ENCODE measurements around the gene ZBTB20.

ZBTB20 gene

DNA sequence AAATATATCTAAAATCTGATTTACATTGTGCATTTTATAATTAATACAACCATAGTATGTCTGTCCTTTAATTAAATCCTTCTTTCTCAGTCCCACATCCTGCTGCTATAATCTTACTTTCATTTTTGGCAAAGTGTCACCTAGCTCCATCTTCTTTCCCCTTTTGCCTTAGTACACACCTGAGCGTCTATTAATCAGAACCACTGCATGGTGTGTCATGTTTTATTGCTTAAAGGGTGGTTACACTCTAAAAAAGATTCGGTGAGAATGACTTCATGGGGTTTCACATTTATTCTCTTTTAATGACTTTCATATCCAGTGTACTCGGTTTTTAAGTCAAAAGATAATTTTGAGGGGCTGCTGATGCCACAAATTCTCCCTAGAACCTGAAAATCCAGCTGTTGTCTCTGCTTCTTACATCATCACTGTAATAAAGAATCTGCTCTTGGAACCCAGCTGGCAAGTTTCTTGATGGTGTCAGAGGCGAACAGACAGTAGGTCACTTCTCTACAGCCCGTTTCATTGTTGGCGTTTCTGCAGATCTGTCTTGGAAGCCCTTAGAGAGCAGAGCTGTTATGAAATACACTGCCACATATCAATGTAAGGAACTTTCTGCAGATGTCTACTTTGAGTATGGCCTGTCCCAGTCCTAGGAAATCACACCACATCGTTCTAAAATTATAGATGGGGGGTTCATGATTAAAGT lies 753.6 kb downstream of the ZBTB20 start:
- TF ChIP-seq OSR1 (CRISPR knock-in tag; IDR thresholded peaks at IDR 0.05) (no peak), ISL1 (CRISPR knock-in tag; IDR thresholded peaks at IDR 0.05) (no peak), ZNF8 (CRISPR knock-in tag; IDR thresholded peaks at IDR 0.05) (no peak), BACH2 (CRISPR knock-in tag; IDR thresholded peaks at IDR 0.05; ENCODE audit: borderline replicate concordance) (no peak), TOX (CRISPR knock-in tag; IDR thresholded peaks at IDR 0.05; ENCODE audit: borderline replicate concordance) (no peak), ARNTL (CRISPR knock-in tag; IDR thresholded peaks at IDR 0.05; ENCODE audit: borderline replicate concordance, low read depth) (no peak)
- ATAC-seq, result no peak

DNA sequence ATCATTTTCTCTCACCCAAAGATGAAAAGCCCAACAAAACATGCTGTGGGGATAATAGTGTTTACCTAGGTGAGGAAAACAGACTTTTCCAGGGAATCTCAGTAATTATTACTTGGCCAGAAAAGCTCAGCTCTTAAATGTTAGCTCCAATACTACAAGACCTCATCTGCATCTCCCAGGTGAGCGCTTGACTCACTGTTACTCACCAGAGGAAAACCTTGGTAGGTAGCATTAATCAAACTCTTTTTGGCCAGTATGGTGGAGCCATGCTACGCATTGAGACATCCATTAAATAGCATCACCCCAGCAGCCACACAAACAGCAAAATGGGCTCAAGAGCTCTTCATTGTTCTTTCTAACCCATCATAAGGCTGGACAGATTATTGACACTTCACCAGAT lies 754.3 kb downstream of the ZBTB20 start:
- TF ChIP-seq, protein P1, sequence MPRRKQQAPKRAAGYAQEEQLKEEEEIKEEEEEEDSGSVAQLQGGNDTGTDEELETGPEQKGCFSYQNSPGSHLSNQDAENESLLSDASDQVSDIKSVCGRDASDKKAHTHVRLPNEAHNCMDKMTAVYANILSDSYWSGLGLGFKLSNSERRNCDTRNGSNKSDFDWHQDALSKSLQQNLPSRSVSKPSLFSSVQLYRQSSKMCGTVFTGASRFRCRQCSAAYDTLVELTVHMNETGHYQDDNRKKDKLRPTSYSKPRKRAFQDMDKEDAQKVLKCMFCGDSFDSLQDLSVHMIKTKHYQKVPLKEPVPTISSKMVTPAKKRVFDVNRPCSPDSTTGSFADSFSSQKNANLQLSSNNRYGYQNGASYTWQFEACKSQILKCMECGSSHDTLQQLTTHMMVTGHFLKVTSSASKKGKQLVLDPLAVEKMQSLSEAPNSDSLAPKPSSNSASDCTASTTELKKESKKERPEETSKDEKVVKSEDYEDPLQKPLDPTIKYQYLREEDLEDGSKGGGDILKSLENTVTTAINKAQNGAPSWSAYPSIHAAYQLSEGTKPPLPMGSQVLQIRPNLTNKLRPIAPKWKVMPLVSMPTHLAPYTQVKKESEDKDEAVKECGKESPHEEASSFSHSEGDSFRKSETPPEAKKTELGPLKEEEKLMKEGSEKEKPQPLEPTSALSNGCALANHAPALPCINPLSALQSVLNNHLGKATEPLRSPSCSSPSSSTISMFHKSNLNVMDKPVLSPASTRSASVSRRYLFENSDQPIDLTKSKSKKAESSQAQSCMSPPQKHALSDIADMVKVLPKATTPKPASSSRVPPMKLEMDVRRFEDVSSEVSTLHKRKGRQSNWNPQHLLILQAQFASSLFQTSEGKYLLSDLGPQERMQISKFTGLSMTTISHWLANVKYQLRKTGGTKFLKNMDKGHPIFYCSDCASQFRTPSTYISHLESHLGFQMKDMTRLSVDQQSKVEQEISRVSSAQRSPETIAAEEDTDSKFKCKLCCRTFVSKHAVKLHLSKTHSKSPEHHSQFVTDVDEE (CRISPR knock-in tag; IDR thresholded peaks at IDR 0.05), result no peak
- TF ChIP-seq OSR1 (CRISPR knock-in tag; IDR thresholded peaks at IDR 0.05) (no peak), TOX (CRISPR knock-in tag; IDR thresholded peaks at IDR 0.05; ENCODE audit: borderline replicate concordance) (no peak), RARB (CRISPR knock-in tag; IDR thresholded peaks at IDR 0.05) (no peak)
- TF ChIP-seq, protein P2, sequence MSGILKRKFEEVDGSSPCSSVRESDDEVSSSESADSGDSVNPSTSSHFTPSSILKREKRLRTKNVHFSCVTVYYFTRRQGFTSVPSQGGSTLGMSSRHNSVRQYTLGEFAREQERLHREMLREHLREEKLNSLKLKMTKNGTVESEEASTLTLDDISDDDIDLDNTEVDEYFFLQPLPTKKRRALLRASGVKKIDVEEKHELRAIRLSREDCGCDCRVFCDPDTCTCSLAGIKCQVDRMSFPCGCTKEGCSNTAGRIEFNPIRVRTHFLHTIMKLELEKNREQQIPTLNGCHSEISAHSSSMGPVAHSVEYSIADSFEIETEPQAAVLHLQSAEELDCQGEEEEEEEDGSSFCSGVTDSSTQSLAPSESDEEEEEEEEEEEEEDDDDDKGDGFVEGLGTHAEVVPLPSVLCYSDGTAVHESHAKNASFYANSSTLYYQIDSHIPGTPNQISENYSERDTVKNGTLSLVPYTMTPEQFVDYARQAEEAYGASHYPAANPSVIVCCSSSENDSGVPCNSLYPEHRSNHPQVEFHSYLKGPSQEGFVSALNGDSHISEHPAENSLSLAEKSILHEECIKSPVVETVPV (CRISPR knock-in tag; IDR thresholded peaks at IDR 0.05), result no peak
- TF ChIP-seq, protein P3, sequence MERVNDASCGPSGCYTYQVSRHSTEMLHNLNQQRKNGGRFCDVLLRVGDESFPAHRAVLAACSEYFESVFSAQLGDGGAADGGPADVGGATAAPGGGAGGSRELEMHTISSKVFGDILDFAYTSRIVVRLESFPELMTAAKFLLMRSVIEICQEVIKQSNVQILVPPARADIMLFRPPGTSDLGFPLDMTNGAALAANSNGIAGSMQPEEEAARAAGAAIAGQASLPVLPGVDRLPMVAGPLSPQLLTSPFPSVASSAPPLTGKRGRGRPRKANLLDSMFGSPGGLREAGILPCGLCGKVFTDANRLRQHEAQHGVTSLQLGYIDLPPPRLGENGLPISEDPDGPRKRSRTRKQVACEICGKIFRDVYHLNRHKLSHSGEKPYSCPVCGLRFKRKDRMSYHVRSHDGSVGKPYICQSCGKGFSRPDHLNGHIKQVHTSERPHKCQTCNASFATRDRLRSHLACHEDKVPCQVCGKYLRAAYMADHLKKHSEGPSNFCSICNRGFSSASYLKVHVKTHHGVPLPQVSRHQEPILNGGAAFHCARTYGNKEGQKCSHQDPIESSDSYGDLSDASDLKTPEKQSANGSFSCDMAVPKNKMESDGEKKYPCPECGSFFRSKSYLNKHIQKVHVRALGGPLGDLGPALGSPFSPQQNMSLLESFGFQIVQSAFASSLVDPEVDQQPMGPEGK (CRISPR knock-in tag; IDR thresholded peaks at IDR 0.05; ENCODE audit: borderline replicate concordance), result no peak
- ATAC-seq, result no peak

DNA sequence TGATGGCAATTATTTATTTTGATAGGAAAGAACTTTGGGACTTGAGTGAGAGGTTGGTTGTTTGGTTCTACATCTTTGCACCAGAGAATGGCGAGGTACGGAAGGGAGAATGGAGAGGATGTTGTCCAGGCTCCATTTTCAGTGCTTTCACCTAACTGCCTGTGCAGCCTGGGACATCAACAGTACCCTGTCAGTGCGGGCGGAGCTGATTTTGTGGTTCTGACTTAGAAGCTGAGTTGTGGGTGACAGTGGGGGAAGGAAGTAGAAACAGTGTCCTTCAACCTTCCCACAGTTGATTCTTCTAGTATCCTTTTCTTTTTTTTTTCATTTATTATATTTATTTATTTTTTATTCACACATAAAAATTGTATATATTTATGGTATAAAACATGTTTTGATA lies 757.9 kb downstream of the ZBTB20 start:
- no peak for ATAC-seq
- TF ChIP-seq TOX (CRISPR knock-in tag; IDR thresholded peaks at IDR 0.05; ENCODE audit: borderline replicate concordance) (no peak), ISL1 (CRISPR knock-in tag; IDR thresholded peaks at IDR 0.05) (no peak), ZFP3 (CRISPR knock-in tag; IDR thresholded peaks at IDR 0.05) (no peak)

DNA sequence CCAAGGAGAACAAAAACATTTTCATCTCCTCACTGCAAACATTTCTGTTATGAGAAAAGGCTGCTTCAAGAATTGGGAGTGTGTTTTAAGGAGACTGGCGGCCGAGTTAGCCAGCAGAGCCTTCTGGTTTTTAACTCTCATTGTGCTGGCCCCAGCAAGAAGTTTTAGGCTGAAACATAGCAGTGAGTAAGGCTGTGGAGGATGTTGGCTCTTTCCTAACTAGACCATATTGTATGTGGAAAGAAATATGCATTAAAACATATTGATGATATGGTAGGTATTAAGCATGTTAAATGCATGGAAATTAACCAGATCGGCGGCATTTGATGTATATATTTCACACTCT lies 762.6 kb downstream of the ZBTB20 start:
- no peak for ATAC-seq
- peak; percentile 53; the same call in 1 of the 2 replicates for TF ChIP-seq ZNF70 (CRISPR knock-in tag; IDR thresholded peaks at IDR 0.05)
- no peak for TF ChIP-seq CSDC2 (CRISPR knock-in tag; IDR thresholded peaks at IDR 0.05)
- no peak for TF ChIP-seq BACH2 (CRISPR knock-in tag; IDR thresholded peaks at IDR 0.05; ENCODE audit: borderline replicate concordance)

DNA sequence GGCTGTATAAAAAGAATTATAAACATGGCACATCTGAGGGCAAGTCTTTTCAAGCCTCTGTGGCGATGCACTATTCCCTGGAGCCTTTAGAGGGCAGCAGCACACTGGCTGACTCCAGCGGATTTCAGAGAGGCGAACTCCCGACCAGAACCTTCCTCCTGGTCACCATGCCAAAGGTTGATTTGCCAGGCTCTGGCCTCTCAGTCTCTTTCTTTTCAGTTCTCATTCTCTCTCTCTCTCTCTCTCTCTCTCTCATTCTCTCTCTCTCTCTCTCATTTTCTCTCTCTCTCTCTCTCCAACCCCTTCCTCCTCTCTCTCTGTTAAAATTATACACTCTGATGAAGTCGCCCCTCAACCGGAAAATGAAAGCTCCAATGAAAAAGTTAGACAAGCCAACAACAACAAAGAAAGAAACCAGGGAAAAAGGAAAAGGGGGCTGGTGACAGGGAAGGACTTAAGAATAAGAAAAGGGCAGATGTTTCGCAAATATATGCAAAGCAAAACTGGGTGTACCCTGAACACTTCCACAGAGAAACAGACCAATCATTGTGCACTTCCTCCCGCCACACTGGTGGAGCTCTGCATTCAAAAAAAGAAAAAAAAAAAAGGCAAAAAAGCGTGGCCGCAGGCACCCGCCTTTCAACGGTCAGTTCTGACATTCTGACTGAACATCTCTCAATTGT lies 763.1 kb downstream of the ZBTB20 start:
- peak; percentile 96 for ATAC-seq
- TF ChIP-seq, protein P4, sequence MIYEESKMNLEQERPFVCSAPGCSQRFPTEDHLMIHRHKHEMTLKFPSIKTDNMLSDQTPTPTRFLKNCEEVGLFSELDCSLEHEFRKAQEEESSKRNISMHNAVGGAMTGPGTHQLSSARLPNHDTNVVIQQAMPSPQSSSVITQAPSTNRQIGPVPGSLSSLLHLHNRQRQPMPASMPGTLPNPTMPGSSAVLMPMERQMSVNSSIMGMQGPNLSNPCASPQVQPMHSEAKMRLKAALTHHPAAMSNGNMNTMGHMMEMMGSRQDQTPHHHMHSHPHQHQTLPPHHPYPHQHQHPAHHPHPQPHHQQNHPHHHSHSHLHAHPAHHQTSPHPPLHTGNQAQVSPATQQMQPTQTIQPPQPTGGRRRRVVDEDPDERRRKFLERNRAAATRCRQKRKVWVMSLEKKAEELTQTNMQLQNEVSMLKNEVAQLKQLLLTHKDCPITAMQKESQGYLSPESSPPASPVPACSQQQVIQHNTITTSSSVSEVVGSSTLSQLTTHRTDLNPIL (CRISPR knock-in tag; IDR thresholded peaks at IDR 0.05; ENCODE audit: low read depth), result no peak
- TF ChIP-seq ESRRG (CRISPR knock-in tag; IDR thresholded peaks at IDR 0.05) (no peak), RARB (CRISPR knock-in tag; IDR thresholded peaks at IDR 0.05) (no peak), BACH2 (CRISPR knock-in tag; IDR thresholded peaks at IDR 0.05; ENCODE audit: borderline replicate concordance) (no peak), ZNF565 (CRISPR knock-in tag; conservative IDR thresholded peaks at IDR 0.05; ENCODE audit: low read depth) (no peak), ARNTL (CRISPR knock-in tag; IDR thresholded peaks at IDR 0.05; ENCODE audit: borderline replicate concordance, low read depth) (no peak), ISL1 (CRISPR knock-in tag; IDR thresholded peaks at IDR 0.05) (no peak), PPARA (CRISPR knock-in tag; IDR thresholded peaks at IDR 0.05; ENCODE audit: borderline replicate concordance) (no peak), ZFP30 (CRISPR knock-in tag; IDR thresholded peaks at IDR 0.05) (no peak), ZNF70 (CRISPR knock-in tag; IDR thresholded peaks at IDR 0.05) (no peak), TCF4 (CRISPR knock-in tag; IDR thresholded peaks at IDR 0.05; ENCODE audit: borderline replicate concordance) (no peak), TOX (CRISPR knock-in tag; IDR thresholded peaks at IDR 0.05; ENCODE audit: borderline replicate concordance) (no peak)
- TF ChIP-seq, protein P3 (CRISPR knock-in tag; IDR thresholded peaks at IDR 0.05; ENCODE audit: borderline replicate concordance), result no peak
- TF ChIP-seq, protein P1 (CRISPR knock-in tag; IDR thresholded peaks at IDR 0.05), result no peak

Measured in SK-N-SH treated with all-trans-retinoic acid at 6 μM for 48 hours (cell line).